Suppressor macrophage treated with lipopolysaccharide for 4 hours (primary cell): ENCODE data around the gene FARS2.

Source experiments
- DNase-seq: peaks from one replicate; pipeline ENCODE4 v3.0.0-alpha.2; 2020

The FARS2 gene

DNA sequence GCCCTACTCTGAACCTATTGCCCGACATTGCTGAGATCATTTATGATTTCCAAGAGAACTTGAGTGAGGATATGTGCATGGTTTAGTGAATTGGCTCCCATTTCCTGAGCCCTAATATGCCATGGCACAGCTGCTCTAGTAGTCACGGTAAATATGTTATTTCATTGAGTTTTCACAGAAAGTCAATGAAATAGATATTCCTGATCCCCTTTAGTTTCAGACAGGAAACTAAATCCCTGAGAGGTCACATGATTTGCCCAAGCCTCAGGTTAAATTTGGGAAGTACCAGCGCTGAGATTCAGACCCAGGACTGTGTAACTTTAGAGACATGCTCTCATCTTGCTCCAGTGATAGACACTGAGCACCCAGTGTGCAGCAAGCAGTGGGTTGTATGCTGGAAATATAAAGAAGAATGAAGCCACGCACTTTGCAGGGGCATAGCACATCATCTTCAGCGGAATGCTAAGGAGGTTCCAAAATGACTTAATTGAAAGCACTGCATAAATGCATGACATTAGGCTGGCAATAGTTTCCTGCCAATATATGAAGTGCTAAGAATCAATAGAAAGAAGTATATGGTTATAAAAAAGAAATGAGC is 70.6 kb downstream of the FARS2 start:
- no peak for DNase-seq

DNA sequence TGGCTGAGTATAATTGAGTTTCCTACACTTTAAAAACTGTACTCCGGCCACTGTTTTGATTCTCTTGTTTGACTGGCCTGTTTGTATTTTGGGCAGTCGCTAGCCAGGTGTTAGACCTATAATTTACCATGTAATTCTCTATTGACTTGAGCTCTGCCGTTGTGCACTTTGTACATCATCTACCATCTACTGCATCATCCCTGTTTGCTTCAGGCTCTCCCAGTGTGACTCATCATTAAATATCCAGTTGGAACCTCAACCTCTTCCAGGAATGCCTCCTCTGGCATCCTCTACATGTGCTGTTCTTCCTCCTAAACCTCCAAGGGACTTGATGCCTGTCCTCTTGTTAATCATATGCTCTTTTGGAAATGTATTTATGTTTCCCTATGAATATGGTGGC is 72.3 kb downstream of the FARS2 start:
- DNase-seq, result no peak

DNA sequence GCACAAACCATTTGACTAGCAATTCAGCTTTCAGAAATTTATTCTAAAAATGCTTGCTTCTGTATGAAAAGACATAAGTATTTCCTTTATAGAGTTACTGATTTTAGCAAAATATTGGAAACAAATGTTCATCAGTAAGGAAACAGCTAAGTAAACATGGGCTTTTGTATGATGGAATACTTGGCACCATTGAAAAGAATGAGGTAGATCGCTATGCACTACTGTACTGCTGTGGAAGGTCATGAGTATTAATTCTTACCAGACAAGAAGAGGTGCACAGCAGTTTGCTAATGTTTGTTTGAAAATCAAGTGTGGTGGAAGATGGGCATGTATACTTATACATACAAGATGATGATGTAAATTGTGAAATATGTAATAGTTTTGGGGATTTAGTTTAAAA is 73.0 kb downstream of the FARS2 start:
- no peak for DNase-seq

DNA sequence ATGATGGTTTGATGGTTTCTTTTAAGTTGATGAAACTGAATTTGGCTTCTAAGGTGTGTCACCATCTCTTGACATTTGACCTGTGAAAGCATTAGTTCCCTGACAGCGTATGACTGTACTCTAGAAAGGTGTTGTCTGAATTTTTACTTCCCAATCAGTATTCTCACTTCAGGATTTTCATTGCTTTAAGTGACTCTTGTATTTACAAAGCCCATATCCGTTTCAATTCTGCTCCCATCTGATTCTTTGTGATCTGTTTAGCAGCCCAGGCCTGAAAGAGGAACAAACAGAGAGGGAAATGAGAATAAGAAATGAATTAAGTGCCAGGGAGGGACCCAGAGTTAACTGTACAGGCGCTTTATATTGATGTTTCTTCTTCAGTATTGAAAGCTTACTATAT is 73.7 kb downstream of the FARS2 start:
- DNase-seq, result peak; percentile 20

DNA sequence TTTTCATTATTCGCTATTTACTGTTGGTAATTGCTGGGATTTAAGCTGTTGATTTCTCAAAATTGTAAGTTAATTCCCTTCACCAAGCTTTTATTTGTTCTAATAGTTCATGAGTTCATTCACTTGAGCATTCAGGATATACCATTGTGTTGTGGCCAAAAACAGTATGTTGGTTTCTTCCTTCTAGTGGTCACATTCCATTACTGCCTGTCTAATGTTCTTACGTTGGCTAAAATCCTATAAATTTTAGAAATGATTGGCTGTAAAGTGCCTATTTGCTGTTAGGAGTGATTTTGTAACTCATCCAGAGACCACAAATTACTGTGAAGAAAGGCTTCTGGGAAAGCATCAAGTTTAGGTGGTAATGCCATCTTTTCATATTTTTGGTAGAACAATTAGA is 76.3 kb downstream of the FARS2 start:
- DNase-seq, result no peak

DNA sequence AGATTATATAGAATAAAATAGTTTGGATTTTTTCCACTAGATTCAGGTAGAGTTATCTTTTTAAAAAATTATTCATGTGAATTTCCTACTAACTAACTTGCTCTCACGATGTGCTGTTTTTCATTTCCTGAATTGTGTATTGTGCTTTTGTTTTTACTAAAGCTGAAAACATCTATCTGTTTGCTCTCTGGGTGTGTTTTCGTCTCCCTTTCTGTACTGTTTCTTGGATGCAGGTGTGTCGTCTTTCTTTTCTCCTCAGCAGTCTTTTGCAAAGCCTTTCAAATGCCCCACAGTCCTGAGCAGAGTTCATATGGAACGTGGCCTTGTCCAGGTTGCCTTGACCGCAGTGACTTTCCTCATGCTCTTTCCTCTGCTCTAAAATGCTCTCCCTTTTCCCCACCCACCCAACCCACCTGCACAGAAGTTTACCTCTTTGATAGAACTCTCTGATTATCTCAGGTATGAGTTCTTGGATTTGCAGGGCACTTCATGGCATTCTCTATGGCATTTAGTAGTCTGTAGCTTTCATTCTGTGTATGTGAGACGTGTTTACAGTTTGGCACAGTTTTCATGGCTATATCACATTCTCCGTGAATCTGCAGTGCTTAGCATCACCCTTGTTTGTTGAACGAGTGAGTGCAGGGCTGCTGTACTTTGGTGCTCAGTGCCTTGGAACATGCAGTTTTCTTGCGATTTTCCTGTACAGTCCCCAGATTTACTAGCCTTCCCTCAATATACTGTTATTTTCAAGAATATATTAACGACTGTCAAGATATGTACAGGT is 77.1 kb downstream of the FARS2 start:
- no peak for DNase-seq

DNA sequence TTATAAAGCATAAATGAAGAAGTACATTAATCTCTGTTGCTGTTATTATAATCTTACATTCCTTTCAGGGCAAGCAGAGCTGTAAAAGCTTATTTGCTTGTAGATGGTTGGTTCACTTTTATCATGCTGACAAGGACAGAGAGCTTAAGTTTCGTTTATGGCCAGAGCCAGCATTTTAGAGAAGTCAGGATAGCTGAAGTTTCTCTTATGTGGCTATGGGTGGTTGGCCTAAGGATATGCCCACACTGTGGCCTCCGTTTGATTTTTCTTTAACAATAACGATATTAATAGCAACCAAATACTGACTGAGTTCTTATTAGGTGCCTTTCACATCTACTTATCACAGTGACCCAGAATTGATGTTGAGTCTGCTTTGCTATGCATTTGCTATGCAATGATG is 78.5 kb downstream of the FARS2 start:
- DNase-seq, result peak; percentile 46

DNA sequence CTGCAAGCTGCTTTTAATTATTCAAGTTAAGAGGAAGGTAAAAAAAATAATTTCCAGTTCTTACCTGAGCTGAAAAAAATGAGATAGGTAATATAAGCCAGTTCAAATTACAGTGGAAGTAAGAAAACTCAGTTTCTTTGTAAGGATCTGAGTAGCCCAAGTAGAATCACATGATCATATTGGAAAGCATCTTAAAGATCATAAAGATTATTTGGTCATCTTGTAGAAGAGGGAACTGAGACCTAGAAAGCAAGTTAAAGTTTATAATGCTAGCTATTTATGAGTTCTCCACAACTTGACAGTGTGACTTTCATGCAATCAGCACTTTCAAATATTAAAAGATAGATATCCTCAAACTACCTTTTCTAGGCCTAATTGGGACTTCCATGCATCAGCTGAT is 80.5 kb downstream of the FARS2 start:
- DNase-seq, result no peak

DNA sequence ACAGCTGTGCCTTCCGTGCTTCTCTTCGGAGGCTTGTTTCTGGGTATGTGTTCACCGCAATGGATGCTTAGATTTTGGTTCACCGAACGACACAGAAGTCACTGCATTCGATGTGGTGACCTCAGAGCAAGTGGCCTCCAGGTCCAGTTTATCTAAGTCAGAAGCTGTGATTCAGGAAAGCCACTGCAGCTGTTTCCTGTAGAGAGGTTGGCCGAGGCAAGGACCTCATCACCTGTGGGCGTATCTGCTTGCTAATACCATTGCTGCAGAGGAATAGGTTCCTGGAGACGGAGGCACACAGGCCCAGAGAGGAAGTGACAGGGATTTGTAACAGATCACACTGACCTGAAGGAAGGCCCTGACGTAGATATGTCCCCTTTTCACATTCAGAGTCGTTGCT is 82.7 kb downstream of the FARS2 start:
- peak; percentile 6 for DNase-seq

DNA sequence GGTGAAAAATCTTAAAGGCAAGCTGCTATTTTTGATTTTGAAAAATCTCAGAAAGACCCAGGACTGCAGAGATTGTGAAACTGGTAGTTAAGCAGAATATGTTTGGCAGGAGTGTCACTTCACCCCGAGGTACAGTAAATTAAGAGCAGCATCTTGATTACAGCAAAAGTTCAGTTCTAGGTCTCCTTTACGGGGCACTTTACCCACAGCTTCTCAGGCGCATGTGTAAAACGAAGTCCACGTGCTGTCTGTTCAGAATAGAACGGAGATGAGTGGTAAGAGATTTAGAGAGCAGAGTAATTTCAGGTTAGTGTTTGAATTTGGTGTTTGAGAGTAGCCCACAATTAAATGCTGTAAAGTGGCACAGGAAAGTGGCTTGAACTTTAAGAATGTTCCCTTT is 84.0 kb downstream of the FARS2 start:
- no peak for DNase-seq

DNA sequence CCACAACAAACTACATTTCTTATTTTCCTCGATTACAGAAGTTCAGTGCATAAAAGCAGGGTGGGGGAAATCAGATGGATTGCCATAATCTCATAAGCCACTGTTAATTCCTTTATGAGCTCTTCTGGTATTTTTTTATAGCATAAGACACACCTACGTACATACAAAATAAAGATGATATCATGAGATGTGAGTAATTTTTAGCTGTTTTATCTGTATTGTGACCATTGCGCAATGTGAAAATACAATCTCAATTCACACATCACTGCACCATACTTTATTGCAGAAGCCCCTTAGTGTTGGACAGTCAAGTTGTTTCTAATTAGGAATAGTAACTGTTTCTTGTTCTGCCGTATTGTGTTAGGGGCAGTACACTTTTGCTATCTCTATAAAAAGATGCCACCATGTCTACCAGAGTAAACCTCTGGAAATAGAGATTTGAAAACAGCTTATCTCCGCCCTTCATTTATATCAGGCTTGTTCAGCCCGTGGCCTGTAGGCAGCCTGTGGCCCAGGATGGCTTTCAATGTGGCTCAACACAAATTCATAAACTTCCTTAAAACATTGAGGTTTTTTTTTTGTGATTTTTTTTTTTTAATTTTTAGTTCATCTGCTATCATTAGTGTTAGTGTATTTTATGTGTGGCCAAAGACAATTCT is 90.4 kb downstream of the FARS2 start:
- no peak for DNase-seq

DNA sequence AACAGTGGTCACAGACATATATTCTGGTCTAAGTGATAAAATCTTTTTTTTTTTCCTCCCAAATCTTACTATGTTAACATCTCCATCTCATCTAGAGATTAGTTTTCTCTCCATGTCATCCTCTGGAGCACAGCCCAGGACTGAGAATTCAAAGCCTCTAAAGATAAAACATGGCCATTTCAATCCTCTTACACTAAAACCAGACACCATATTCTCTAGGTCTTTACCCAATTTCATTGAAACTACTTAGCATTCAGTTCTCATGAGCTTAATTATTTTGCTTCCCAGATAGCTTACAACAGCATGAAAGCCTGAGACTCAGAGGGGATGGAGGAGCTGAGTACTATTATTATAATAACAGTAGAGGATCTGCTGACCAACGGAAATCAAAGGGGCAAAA is 92.7 kb downstream of the FARS2 start:
- no peak for DNase-seq

DNA sequence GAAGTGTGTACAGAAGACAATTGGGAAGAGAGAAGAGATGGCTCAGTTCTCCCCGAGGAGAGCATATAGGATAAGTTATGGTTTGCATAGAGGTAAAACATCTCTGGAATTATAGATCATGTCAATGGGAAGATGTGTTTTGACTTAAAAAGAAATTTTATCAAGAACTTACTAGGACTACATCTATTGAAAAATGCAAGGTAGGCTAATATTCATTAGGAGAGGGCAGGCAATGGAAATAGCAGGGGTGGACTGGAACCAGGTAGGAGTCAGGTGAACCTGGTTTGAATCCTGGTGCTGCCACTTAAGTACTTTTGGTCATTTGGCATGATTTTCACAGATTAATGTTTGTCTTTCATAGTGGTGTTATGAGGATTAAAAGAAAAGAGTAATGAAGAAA is 96.2 kb downstream of the FARS2 start:
- DNase-seq, result no peak

DNA sequence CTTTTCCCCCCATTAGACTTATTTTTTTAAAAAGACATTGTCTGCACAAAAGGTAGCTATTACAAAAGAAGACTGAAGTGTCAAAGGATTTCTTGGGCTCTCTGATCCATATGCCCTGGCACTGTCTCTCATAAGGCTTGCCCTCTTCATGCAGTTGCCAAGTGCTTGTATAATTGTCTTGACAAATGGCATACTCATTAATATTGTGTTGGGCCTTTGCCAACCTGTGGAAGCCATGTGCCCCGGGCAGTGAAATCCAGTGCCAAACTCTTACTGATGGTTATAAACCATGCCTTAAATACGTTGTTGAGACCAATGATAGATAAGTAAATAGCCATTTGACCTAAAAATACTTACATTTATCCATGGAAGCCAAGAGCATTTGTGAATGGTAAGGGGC is 98.1 kb downstream of the FARS2 start:
- DNase-seq, result no peak

DNA sequence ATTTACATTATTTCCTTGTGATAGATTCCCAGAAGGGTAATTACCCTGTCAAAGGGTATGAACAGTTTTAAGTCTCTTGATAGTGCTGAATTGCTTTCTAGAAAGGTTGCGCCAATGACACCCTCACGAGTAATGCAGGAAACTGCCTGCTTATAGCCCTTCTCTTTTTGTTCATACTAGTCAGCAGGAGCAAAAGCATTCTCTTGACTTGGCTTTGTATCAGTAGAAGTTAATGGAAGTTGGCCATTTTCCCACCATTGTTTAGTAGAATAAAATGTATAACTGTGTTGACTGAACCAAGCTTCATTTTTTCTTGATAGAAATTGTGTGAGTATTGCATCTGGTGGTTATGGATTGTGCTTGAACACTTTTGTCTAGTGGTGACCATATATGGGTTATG is 100.1 kb downstream of the FARS2 start:
- DNase-seq, result peak; percentile 14

DNA sequence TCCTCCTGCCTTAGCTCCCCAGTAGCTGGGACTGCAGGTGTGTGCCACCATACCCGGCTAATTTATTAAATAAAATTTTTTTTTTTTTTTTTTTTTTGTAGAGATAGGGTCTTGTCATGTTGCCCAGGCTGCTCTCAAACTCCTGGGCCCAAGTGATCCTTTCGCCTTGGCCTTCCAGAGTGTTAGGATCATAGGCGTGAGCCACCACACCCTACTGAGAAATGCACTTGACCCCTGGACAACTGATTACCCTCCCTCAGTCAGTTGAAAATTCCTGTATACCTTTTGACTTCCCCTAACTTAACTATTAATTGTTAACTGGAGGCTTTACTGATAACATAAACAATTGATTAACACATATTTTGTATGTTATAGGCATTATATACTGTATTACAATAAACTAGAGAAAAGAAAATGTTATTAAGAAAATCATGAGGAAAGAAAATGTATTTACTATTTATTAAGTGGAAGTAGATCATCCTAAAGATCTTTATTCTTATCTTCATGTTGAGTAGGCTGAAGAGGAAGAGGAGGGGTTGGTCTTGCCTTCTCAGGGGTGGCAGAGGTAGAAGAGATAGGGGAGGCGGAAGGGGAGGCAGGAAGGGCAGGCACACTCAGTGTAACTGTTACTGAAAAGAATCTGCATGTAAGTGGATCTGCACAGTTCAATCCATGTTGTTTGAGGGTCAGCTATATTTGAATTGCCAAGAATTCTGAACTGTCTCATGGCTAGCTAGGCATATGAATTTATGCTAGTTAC is 104.3 kb downstream of the FARS2 start:
- DNase-seq, result no peak

DNA sequence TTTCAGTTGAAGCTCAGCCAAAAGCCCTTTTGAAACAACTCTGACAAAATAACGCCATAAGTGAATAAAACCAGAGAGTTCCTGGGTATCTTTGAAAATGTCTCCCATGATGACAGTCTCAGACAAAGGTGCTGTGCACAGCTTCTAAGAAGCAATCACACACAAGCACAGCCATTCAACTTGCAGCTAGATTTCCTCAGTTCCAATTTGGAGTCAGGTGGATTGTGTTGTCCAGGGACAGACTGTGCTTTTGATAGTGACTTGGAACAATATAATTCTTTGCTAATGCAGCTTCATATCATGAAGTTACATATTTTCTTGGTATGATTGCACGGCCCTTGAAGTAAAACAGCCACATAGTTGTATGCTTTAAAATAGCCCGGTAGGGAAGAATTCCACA is 105.6 kb downstream of the FARS2 start:
- DNase-seq, result no peak

DNA sequence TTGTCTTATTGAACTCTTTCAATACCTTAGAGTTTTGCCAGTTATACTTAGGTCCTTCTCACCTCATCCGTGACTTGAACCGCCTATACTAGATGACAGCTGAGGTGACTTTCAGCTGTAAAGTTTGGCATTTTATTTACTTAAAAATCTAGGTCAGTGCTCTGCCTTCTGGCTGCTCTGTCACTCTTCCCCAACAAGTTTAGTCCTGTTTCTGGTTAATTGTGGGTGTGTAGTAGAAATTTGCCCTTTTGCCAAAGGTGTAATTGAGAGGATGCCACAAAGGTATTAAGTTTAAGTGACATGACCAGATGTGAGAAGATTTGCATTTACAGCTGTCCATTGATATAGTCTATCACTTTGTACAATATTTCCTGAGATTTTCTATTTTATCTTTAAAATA is 106.2 kb downstream of the FARS2 start:
- no peak for DNase-seq

DNA sequence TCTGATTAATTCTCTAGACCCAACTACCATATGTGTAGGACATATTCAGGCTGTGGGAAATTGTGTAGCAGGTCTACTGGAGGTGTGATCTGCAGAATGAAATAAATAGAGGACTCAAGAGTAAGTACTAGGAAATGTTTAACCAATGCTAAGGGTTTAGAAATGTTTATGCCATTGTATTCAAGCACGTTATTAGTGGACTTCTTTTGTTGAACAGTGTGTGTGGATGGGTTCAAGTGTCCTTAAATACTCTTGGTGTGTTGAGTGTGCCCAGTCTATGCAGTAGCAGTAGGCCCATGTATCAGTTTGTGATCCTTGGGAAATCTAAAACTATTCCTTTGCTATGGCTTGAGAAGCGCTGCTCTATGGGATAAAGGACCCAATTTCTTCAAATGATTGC is 112.1 kb downstream of the FARS2 start:
- DNase-seq, result no peak

DNA sequence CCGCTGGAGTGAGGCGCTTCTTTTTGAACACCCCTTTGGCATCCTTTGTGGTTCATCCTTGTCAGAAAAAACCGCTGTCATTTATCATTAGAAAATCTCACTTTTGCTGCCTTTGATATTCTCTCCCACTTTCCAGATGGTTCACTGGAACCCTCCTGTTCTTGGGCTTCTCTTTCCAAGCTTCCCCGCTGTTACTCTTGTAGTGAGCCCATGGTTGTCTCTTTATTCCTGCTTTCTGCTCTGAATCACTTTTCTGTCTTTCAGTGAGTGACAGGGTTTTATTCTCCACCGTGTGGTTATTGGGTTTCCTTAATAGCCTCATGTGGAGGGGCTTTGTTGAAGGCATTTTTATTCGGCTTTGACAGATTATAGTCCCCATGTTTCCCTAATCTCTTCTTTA is 117.0 kb downstream of the FARS2 start:
- no peak for DNase-seq

DNA sequence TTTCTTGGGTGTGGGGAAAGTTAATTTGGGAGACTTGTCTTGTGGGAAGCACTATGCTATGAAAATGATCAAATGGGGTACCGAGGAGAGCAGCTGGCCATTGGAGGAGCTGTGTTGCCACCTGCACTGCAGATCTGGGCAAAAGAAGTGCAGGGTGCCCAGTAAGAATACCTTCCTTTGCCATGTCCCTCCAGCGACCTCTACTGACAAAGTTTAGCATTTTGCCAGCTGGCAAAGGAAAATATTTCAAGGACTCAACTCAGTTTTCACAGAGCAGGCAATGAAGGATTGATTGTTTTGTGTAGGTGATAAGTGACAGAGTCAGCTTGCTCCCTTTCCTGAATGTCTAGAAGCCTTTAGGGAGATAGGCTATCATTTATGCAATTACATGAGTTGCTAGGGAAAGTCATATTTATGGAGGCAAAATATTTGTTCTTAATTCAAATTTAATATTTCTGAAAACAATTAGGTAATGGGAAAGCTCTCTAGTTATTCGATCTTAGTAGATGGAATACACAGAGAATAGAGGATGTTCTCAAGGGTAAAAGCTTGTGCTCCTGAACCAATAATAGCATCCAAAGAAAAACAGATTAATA is 118.4 kb downstream of the FARS2 start:
- peak; percentile 57 for DNase-seq

DNA sequence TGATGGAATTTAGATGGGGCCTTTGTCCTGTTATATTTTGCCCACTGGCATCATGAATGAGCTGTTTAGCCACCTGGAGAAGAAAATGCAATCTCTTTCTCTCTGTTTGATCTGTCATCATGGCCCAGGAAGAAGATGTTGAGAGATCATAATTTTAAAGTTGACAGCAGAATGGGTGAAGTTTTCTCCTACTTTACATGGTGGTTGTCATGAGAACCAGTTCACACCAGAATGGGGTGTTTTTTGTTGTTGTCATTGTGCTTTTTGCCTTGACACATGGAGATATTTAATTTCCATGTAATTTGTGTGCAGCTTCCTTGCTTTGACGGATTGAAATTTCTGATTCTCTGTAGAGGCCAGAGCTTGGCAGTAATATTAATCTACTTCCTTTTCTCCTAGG is 122.5 kb downstream of the FARS2 start:
- no peak for DNase-seq

DNA sequence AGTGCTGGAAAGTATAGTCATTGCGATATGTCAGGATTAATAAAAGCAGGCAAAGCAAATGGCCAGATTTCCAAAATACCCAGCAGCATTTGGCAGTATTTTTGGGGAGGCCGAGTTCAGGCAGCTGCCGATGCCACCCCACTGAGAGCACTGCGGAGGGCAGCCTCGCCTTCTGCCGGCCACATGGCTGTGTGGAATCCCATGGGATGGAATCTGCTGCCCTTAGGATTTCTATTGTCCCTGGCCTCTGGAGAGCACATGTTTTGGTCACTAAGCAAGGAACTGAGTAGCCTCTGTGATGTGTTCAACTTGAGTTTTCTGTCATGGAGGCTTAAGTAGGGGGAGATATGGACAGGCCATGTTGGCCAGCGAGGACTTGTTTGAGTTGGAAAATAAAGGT is 123.0 kb downstream of the FARS2 start:
- no peak for DNase-seq
